ENCODE data around the gene POC5.
"Not testable (repeated sequence)": the region's sequence is repeated elsewhere in the genome, so short reads cannot be mapped to it uniquely, and the experiment has no call there.

The POC5 gene

DNA sequence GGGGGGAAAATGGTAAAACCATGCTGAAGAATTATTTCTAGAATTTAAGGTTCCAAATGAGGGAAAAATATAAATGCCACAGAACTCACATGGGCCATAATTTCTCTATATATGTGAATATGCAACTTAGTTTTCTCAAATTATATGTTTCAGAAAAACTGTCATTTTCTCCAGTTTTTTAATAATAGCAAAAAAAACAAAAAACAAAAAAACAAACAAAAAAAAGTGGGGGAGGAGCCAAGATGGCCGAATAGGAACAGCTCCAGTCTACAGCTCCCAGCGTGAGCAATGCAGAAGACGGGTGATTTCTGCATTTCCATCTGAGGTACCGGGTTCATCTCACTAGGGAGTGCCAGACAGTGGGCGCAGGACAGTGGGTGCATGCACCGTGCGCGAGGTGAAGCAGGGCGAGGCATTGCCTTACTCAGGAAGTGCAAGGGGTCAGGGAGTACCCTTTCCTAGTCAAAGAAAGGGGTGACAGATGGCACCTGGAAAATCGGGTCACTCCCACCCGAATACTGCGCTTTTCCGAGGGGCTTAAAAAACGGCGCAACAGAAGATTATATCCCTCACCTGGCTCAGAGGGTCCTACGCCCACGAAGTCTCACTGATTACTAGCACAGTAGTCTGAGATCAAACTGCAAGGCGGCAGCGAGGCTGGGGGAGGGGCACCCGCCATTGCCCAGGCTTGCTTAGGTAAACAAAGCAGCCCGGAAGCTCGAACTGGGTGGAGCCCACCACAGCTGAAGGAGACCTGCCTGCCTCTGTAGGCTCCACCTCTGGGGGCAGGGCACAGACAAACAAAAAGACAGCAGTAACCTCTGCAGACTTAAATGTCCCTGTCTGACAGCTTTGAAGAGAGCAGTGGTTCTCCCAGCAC lies 21.5 kb downstream of the POC5 start:
- DNase-seq, result not testable (repeated sequence)

DNA sequence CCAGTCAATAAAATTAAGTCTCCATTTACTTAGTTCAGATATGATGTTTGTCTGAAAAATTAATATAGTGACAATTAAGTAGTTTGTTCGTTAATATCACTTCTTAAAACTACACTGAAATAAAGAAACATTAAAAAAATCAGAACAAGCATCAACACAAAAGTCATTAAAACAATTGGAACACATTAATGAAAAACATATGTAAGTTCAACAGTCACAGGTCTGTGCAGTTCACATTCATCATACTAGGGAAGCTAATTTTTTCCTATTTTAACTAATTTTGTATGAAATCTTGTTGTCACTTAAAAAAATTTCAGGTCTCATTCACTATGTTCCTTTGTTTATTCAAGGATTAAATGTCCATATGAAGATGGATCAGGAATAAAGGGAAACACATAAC lies 22.5 kb downstream of the POC5 start:
- DNase-seq, result no peak

DNA sequence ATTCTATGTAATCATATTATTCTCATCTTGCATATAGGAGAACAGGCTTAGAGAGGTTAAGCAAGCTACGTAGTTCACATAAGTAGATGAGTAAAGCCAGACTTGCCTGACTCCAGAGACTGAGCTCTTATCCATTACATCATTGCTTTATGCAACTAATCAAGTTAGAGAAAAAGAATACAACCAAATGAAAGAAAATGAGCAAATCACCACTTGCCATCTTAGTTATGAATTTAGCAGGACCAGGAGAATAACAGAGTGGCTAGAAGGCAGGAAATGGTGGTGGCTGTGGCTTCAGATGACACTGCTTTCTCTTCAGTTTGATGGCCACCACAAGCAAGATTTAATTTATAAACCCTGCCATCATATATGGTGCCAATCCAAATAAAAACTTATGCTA lies 26.6 kb downstream of the POC5 start:
- no peak for DNase-seq

DNA sequence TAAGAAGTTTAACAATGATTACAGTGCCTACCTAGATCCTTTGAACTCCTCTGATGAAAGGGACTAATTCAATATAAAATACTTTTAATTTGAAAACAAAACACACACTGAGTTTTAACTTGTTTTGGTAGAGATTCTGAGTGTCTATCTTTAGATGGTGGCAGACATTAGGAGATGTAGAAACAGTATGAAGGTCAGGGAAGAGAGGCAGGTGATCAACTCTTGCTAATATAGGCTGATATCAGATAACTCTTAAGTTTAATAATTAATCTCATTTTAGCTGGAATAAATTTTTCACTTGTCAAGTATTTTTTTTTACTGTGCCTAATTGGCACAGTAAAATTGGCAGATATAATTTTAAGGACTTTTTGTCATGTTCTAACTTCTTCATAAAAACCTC lies 30.8 kb downstream of the POC5 start:
- no peak for DNase-seq

DNA sequence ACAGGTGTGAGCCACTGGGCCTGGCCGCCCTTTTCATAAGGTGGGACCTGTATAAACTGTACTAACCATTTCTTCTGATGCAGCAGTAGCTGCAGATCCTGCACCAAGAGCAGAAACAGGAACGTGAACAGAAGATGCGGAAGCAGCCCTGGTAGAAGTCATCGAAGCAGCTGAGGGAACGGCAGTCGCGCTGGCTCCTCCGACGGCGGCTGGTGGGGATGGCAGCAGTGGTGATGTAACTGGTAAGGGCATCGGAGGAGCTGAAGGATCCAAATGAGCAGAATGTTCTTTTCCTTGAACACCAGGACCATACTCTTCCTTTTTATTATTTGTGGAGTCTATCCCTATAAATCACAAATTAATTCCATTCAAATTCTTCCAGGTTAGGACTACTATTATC lies 32.1 kb downstream of the POC5 start:
- DNase-seq, result no peak

DNA sequence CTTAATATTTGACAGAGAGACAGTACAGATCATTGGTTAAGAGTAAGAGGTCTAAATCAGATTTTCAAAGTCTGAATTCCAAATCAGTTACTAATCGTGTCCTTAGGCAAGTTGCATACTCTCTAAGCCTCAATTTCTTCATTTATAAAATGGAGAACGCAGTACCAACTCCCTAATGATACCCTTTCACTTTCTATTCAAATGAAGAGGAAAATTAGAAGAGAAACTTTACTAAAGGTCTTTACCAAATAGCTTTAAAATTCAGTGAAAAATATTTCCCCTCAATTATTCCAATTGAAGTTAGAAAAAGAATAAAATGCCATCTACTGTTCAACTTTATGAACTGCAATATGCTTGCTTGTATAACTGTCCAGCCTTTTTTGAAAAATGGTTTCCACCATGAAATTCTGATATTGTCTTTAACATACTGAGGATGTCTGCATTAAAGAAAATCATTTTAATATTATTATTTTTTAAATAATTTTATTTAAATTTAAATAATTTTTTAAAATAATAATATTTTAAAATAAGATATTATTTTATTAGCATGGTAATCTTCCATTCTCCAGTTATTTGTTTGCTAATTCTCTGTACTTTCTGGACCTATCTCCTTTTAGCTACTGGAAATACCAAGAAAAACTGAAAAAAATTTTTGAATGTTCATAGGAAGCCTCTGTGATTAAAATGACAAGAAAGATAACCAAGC lies 36.0 kb downstream of the POC5 start:
- peak; percentile 37 for DNase-seq

DNA sequence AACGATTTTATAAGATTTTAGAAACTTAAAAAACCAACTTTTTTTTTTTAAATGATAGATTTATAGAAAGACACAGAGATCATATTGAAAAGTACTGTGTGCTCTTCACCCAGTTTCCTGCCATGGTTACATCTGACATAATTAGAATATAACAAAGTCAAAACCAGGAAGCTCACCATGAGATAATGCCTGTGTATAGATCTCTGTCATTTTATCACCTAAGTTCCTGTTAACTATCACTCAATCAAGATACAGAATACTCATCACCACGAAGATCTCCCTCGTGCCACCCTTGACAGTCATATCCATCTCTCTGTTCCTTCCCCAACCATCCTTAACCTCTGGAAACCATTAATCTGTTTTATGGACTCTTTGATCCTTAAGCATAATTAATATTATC lies 39.1 kb downstream of the POC5 start:
- no peak for DNase-seq

DNA sequence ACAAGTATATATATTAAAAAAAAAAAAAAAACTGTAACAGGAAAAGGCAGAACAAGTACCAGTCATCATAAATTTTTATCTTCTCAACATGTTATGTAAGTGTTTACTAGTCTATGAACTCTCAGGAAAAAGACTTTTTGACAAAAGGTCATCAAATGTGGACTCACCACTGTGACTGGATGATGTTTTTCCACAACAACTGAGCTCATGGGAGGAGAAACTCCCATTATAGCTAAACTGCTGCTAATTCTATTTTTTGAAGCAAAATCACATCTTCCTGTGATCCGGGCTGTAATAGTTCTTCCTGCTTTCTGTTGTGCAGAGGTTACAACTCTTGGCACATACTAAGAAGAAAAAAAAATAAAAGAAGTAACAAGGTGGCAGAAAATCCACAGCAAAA lies 39.6 kb downstream of the POC5 start:
- DNase-seq, result no peak

DNA sequence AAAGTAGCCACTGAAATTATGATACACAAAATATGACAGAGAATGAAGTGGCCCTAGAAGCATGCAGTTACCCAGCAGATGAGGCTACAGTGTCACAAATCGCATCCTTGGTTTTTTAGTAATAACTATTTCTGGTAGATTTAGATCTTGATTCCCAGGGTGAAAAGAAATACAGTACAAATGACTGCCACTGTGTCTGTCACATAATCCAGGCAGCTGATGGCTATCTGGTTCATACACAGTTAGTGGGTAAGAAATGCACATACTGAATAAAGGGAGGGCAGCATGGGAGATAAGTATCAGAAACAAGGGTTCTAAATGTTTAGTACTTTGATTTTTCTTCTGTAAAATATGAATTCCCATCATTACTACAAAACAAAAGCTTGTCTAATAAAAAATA lies 41.5 kb downstream of the POC5 start:
- DNase-seq, result no peak

DNA sequence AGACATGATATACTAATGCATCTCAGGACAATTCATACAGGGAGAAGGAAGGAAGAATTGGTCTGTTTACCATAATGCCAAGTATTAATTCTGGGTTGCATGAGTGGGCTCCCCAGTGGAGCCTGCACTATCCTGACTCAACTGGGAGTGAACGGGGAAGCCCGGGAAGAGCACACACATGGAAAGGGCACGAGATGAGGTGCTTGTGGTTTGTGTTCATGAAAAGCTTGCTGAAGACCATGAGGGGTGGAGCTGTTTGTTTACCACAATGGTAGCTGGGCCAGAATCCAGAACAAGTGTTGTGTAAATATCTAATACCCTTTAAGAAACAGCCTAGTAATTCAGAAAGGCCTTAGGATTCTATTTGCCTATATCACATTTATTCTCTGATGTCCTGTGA lies 44.6 kb downstream of the POC5 start:
- no peak for DNase-seq

DNA sequence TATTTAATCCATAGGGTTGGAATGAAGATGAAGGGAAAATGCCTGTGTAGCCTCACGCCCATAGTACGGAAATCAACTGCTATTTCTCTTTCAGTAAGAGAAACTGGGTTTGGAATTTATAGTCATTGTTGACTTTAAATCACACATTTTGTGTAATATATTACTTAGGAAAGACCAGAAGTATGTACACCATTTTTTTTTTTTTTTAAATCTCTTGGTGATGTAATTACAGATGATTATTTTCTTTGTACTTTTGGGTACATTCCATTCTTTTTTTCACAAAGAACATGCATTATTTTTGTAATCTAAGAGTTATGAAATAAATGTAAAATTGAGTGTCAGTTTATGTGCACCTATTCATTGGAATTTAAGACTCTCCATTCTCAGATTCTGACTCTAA lies 45.7 kb downstream of the POC5 start:
- DNase-seq, result no peak

DNA sequence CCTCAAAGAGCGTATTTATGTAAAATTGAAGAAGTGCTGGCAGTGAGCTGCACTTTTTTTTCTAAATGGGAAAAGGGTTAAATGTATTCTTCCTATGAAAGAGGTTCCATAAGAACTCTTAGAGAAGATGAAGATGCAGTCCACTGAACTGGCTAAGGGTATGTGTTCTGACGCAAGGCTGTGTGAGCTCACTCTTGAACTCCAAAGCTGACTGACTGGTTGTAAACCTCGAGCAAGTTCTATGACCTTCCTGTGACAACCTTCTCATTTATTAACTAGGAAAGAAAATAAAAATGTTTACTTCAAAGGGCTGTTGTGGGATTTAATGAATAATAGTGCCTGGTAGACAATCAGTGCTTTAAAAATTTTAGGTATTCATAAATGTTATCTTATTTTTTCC lies 46.7 kb downstream of the POC5 start:
- no peak for DNase-seq

DNA sequence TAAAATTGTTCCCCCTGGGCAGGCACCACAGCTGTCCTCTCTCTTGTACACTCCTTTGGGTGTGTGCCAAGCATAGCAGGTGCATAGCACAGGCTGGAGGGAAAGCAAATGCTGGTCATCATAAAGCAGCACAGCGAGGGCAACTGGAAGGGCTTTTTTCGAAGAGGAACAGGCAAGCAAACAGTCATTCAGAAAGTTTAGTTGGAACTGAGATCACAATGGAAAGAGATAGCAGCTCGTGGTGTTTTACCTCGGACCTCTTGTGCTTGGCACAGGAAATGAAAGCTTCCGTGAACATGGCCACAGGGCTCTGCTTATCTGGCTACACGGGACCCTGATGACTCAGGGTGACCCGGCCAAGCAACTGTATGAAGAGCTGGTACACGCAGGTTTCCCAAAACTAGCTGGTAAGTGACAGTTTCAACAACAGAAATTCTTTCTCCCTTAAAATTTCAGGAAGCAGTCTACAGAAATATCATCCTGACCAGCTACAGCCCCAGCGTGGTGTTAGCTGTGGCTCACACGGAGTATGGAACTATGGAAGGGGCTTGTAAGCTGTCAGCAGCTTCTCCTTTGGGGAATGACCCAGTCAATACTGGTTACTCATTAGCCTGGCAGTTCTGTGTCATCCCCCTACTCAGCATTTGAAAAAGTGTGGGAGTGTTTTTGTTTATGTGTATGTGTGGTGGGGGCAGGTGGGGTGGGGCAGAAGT lies 48.1 kb downstream of the POC5 start:
- DNase-seq, result peak; percentile 51

DNA sequence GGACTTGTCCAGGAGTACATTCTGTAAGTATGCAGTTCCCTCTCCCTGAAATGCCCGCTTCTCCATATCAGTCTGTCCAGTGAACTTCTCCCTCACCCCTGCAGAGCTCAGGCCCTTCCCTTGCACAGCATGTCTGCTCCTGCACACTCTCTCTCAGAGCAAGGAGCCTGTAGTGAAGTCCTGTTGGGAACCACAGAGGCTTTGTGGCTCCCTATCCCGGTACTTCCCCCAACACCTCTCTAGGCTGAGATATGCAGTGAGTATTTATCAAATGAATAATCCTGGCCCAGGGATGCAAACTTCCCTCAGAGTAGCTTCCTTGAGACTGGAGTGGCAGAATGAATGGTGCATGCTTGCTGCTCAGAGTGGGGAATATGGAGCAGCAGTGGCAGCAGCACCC lies 48.8 kb downstream of the POC5 start:
- no peak for DNase-seq

DNA sequence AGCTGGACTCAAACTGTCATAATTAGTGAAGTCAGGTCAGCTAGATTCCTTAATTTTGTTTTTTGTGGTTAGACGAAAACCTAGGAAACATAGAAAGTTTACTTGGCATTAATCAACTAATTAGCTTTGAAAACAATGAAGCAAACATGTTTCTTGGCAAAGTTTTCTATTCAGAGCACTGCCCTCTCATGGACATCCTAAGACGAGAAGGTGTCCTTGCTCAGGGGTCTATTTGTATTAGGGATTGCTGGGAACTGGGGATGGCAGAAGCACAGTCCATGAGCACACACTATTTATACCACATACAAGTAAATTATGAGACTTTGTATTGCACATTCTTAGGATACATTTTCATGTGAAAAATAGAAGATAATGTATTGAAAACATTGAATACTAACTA lies 49.7 kb downstream of the POC5 start:
- DNase-seq, result no peak

DNA sequence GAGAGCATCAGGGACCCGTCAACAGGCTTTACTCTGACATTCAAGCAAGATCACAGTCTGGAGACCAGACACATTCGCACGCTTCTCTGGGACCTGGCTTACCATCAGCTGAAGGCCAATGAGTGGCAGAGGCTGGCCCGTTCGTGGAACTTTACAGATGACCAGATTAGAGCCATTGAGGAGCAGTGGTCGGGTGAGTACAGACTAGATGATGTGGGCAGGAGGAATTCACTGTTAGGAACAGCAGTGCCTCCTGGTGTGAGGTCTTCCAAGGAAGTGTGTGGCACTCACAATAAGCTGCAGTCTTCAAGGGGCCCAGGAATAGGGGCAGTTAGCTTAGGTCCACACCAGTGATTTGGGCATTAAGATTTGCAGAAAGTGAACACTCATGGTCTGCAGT lies 50.4 kb downstream of the POC5 start:
- no peak for DNase-seq

DNA sequence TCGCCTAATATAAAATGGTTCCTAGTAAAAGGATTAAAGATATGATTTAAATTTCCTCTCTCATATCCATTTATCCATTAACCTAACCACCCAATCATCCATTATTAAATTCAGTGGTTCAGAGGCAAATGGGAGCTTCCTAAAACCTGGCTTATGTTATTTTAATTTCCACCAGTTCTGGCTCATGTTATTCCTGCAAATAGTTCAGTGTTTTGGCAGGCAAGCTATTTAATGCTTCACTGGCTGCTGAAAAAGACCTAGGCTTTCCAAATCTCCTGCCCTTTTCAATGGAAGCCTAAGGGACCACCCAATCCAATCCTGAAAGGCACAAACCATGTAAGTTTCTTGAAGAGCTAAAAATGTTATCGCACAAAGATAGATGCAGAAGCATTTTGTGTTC lies 52.3 kb downstream of the POC5 start:
- DNase-seq, result no peak

DNA sequence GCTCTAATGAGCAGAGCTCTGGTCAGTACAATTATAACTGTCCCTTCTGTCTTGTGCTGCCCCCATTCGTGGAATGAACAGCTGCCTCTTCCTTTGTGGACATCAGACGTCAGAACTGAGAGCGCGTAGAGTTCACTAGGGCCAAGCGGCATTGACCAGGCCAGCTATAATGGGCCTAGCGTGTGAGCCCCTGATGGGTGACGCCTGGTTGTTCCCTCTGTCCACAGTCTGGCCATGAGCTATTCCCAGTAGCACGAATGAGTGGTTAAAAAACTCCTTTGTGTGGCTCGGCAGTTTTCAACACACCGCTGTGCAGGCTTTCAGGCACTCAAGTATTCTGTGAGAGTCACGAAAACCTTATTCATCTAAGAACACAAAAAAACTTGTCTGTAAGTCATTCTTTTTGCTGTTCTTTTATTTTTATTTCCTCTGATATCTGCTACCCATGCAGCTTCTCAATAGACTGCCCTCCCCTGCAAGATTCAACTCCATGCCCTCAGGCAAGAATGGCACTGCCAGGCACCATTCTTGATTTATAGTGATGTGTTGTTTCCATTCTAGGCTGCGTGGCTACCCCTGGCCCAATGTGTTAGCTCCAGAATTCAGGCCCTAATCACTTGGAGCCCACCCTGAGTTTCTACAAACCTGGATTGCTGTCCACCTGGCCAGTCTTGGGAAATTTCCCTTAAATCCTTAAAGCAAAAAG lies 53.5 kb downstream of the POC5 start:
- no peak for DNase-seq

DNA sequence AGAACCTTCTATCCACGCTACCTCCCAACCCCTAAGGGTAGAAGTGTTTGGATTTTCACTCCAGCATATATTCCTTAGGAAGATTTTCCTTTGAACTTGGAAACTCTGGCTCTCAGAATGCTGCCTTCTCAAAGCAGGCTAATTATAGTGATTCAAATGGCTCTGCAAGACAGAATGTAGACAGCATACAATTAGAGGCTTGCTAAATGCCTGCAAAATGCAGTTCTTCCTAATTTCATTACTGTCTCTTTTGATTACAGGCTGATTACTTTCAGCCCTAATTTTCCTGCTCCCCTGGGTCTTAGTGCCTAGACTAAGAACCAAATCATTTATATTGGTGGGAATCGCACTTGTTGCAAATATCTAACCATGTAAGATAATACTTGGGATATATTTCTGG lies 55.2 kb downstream of the POC5 start:
- DNase-seq, result no peak

DNA sequence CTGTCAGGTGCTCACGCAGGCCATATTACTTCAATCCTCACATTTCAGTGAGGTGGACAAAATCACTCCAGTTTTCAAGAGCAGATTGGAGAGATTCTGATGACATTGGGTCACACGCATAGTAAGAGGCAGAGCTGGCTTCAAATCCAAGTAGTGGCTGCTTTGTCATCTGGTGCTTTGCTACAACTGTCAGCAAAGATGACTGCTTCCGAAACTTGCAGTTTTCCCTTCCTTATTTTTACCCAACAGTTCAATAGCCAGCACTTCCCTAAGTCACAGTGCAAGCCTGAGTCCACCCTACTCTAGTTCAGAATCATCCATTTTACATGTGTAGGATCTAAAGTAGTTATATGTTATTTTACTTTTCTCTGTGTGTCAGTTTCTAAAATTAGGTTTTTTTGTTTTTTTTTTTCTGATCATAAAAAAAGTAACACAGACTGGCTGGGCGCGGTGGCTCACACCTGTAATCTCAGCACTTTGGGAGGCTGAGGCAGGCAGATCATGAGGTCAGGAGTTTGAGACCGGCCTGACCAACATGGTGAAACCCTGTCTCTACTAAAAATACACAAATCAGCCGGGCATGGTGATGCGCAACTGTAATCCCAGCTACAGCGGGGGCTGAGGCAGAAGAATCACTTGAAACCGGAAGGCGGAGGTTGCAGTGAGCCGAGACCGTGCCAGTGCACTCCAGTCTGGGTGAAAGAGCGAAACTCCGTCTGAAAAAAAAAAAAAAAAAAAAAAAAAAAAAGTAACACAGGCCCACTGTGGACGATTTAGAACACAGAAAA lies 56.4 kb downstream of the POC5 start:
- no peak for DNase-seq

DNA sequence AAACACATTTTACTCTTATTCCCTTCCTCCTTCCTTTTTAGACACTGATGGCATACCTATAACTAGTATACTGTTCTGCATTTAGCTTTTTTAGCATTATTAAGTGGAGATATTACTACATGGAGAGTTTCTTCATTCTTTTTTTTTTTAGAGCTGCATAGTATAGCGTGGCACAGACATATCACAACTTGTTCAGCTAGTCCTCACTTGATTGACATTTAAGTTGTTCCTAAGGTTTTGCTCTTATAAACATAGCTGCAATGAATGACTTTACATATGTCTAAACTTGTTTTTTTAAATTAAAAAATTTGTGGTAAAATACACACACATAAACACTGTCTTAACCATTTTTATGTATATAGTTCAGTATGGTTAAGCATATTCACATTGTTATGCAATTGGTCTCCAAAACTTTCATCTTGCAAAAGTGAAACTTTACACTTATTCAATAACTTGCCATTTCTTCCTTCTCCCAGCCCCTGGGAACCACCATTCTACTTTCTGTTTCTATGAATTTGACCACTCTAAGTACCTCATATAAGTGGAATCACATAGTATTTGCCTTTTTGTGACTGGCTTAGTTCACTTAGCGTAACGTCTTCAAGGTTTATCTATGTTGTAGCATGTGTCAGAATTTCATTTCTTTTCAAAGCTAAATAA lies 57.3 kb downstream of the POC5 start:
- DNase-seq, result no peak

Measured in NCI-H1092 treated with DMSO at 0.1 percent for 48 hours (cell line).